ENCODE data around the gene POLA2. TPM values are rescaled to one million over a fixed set of nuclear protein-coding genes. Genes with fewer than 3 reads are reported as not detected.
"Not testable (repeated sequence)": the region's sequence is repeated elsewhere in the genome, so short reads cannot be mapped to it uniquely, and the experiment has no call there.

Gene POLA2
- total RNA-seq, 4 donors from 2014 or later = 3.1 to 14.1 (median 10.4) TPM

DNA sequence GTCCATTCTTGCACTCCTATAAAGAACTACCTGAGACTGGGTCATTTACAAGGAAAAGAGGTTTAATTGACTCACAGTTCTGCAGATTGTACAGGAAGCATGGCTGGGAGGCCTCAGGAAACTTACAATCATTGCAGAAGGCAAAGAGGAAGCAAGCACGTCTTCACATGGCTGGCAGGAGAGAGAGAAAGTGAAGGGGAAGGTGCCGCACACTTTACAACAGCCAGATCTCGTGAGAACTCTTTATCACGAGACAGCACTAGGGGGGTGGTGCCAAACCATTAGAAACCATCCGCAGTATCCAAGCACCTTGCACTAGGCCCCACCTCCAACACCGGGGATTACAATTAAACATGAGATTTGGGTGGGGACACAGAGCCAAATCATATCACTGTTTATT is 19.4 kb upstream of the POLA2 start:
- H3K27ac ChIP-seq = no peak overlapping the region
- no peak overlapping the region for H3K4me3 ChIP-seq
- no peaks in the 10 kb centered on the region for H3K27me3 ChIP-seq
- peaks cover 0 to 12% (median 0%) of the 10 kb centered on the region in 3 donors for H3K4me1 ChIP-seq
- TF ChIP-seq POLR2A (IDR thresholded peaks at IDR 0.05) = no peak
- TF ChIP-seq, protein P1, sequence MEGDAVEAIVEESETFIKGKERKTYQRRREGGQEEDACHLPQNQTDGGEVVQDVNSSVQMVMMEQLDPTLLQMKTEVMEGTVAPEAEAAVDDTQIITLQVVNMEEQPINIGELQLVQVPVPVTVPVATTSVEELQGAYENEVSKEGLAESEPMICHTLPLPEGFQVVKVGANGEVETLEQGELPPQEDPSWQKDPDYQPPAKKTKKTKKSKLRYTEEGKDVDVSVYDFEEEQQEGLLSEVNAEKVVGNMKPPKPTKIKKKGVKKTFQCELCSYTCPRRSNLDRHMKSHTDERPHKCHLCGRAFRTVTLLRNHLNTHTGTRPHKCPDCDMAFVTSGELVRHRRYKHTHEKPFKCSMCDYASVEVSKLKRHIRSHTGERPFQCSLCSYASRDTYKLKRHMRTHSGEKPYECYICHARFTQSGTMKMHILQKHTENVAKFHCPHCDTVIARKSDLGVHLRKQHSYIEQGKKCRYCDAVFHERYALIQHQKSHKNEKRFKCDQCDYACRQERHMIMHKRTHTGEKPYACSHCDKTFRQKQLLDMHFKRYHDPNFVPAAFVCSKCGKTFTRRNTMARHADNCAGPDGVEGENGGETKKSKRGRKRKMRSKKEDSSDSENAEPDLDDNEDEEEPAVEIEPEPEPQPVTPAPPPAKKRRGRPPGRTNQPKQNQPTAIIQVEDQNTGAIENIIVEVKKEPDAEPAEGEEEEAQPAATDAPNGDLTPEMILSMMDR (IDR thresholded peaks at IDR 0.05) = no peak
- WGBS, 2 donors = 68 to 75% methylated on average over 6 of the region's 6 CpGs
- no peaks in the 10 kb centered on the region for H3K9me3 ChIP-seq
- intact Hi-C loops (cut with DNase I) = no loop called here
- DNase-seq = no peak
- no peaks in the 10 kb centered on the region for H3K36me3 ChIP-seq

DNA sequence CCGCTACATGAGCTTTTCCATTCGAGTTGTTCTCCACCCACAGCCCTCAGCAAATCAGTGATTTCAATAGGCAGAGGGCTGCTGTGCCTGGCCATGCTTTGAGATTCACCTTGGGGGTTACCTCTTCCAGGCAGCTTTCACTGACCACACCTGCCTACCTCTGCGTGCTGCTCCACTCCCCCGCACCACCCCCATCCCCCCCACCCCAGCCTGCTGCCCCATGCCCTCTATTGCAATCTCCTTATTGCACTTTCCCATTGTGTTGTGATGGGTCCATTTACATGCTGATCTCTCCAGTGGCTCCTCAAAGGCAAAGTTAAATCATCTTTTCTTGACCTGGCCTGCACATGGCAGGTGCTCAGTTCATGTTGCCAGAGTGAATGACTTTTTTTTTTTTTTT is 18.0 kb upstream of the POLA2 start:
- intact Hi-C loops (cut with DNase I) = no loop called here
- H3K4me3 ChIP-seq = no peak overlapping the region
- 40 to 55% methylated on average over 4 of the region's 4 CpGs for WGBS, 2 donors

GRCh38 chr11:65245046-65245445 is 16.7 kb upstream of the POLA2 start:
- 93% methylated on average over 8 of the region's 8 CpGs for whole genome bisulfite sequencing, 2 donors
- not testable (repeated sequence) for DNase-seq

More for the DNA sequence above, 18.0 kb upstream of the POLA2 start:
- H3K4me1 ChIP-seq = peaks cover 0 to 15% (median 0%) of the 10 kb centered on the region in 3 donors
- no peak overlapping the region for H3K27ac ChIP-seq
- no peak for DNase-seq
- TF ChIP-seq, protein P1 (IDR thresholded peaks at IDR 0.05) = no peak
- TF ChIP-seq POLR2A (IDR thresholded peaks at IDR 0.05) = no peak
- H3K9me3 ChIP-seq = no peaks in the 10 kb centered on the region
- no peaks in the 10 kb centered on the region for H3K36me3 ChIP-seq
- H3K27me3 ChIP-seq = no peaks in the 10 kb centered on the region

DNA sequence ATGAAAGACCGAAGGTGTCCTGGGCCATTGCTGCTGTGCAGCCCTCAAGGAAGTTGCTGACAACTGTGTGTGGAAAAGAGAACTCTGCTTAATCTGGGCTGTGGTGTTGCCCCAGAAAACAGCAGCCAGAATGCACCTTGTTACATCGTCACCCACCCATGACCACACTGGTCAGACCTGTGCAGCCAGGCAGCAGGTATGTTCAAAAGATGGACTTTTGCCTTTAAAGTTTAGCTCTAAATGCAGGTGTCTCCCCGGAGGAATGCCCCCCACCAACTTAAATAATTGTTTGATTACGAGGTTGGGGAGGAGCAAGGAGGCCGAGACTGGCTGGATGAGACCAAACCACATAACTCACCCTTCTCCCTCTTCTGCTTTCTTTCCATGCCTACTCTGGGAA is 15.3 kb upstream of the POLA2 start:
- intact Hi-C loops (cut with DNase I) = no loop called here
- H3K4me3 ChIP-seq = no peak overlapping the region
- 76 to 81% methylated on average over 5 of the region's 5 CpGs for WGBS, 2 donors

More at GRCh38 chr11:65245046-65245445, 16.7 kb upstream of the POLA2 start:
- H3K27ac ChIP-seq; H3K36me3 ChIP-seq; H3K9me3 ChIP-seq; H3K27me3 ChIP-seq; H3K4me3 ChIP-seq; intact Hi-C loops (cut with DNase I): not testable (repeated sequence)
- peaks cover 0 to 15% (median 0%) of the 10 kb centered on the region in 3 donors for H3K4me1 ChIP-seq

DNA sequence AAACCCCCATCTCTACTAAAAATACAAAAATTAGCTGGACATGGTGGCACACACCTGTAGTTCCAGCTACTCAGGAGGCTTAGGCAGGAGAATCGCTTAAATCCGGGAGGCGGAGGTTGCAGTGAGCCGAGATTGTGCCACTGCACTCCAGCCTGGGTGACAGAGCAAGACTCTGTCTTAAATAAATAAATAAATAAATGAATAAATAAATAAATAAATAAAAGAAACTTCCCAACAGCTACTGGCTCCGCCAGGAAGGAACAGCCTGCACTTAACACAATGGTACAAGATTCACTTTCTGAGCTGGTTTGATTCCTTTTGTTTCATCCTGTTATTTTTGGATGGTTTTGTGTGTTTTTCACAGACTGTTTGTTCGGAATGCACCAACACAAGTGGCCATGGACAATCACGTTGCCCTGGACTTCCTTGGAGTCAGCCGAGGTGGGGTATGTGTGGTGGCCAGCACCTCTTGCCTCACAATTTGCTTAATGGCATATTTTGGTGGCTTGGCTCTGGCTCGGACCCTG is 13.5 kb upstream of the POLA2 start:
- H3K27me3 ChIP-seq; H3K4me3 ChIP-seq; H3K36me3 ChIP-seq; intact Hi-C loops (cut with DNase I); H3K27ac ChIP-seq; H3K9me3 ChIP-seq; DNase-seq: not testable (repeated sequence)
- H3K4me1 ChIP-seq = peaks cover 0 to 15% (median 0%) of the 10 kb centered on the region in 3 donors
- WGBS, 2 donors = 83 to 87% methylated on average over 8 to 9 of the region's 9 CpGs

More for the DNA sequence above, 15.3 kb upstream of the POLA2 start:
- Histone ChIP-seq H3K27me3 (no peaks in the 10 kb centered on the region), H3K36me3 (no peaks in the 10 kb centered on the region), H3K9me3 (no peaks in the 10 kb centered on the region), H3K27ac (no peak overlapping the region), H3K4me1 (peaks cover 0 to 15% (median 0%) of the 10 kb centered on the region in 3 donors)
- DNase-seq = no peak
- TF ChIP-seq, protein P1 (IDR thresholded peaks at IDR 0.05) = no peak
- TF ChIP-seq POLR2A (IDR thresholded peaks at IDR 0.05) = no peak

- Histone ChIP-seq H3K4me1 (peaks cover 0 to 12% (median 0%) of the 10 kb centered on the region in 3 donors), H3K36me3 (no peaks in the 10 kb centered on the region), H3K27me3 (peaks cover 0 to 3% (median 0%) of the 10 kb centered on the region in 4 donors), H3K27ac (no peak overlapping the region), H3K4me3 (no peak overlapping the region), H3K9me3 (no peaks in the 10 kb centered on the region)
- DNase-seq = no peak
- WGBS, 2 donors = 79 to 86% methylated on average over 8 to 9 of the region's 9 CpGs
- intact Hi-C loops (cut with DNase I) = loop anchor here (10.0 kb wide), 1 partner anchor 47 kb away; no protein-coding TSS in a partner anchor
- TF ChIP-seq, protein P1 (IDR thresholded peaks at IDR 0.05) = no peak
- no peak for TF ChIP-seq POLR2A (IDR thresholded peaks at IDR 0.05)
Observed at GRCh38 chr11:65251476-65251875, 10.3 kb upstream of the POLA2 start.

Data from esophagus squamous epithelium (tissue), 5 donors.